ENCODE data around the gene ARHGAP42.

- TF ChIP-seq CTCF (IDR thresholded peaks at IDR 0.05; ENCODE audit: insufficient read depth, low read length, poor library complexity, severe bottlenecking) = no peak
- TF ChIP-seq EZH2phosphoT487 (conservative IDR thresholded peaks at IDR 0.05; ENCODE audit: low read length) = no peak
Measured at GRCh38 chr11:100734743-100735527, 47.8 kb downstream of the ARHGAP42 start.

All from SU-DHL-6 (cell line).